HCT116 (cell line): ENCODE data around the gene IGDCC3.

Experiments
- CTCF ChIP-seq, 3 experiments: fragments of 200-600 bp in 1 of 3; sonication (generic) in 1 of 3; IDR thresholded peaks in 2 of 3; conservative IDR thresholded peaks in 1 of 3; 2 replicates each; pipeline ENCODE4 v1.5.1; 2012 to 2017; ENCODE audit warnings: low read depth in 2 of 3, low read length in 2 of 3, antibody characterized with exemption in 1 of 3, borderline replicate concordance in 1 of 3, control low read depth in 1 of 3, mild to moderate bottlenecking in 1 of 3, mixed read lengths in 1 of 3, mixed run types in 1 of 3, moderate library complexity in 1 of 3; ENCODE audit not compliant: insufficient read depth in 1 of 3
- EZH2 ChIP-seq: fragments of 200-600 bp; sonication (generic); IDR thresholded peaks from 2 replicates; pipeline ENCODE4 v1.6.1; 2017; ENCODE audit warnings: antibody characterized with exemption, mixed run types
- EZH2phosphoT487 ChIP-seq: fragments of 200-600 bp; IDR thresholded peaks from 2 replicates; pipeline ENCODE4 v1.6.1; 2018; ENCODE audit warnings: antibody characterized with exemption, borderline replicate concordance
- JUND ChIP-seq: IDR thresholded peaks from 2 replicates; pipeline ENCODE4 v1.6.1; 2012
- POLR2A ChIP-seq: IDR thresholded peaks from 2 replicates; pipeline ENCODE4 v1.7.0; 2011; ENCODE audit warnings: borderline replicate concordance; ENCODE audit not compliant: insufficient read depth, insufficient read length; ENCODE audit errors: extremely low read depth
- POLR2AphosphoS5 ChIP-seq: IDR thresholded peaks from 2 replicates; pipeline ENCODE4 v1.6.1; 2011; ENCODE audit warnings: mild to moderate bottlenecking, low read depth, low read length, moderate library complexity
- RAD21 ChIP-seq: IDR thresholded peaks from 2 replicates; pipeline ENCODE4 v1.6.1; 2012; ENCODE audit warnings: low read depth, mild to moderate bottlenecking
- REST ChIP-seq: IDR thresholded peaks from 2 replicates; pipeline ENCODE4 v1.6.1; 2012; ENCODE audit warnings: low read depth
- SIN3A ChIP-seq: IDR thresholded peaks from 2 replicates; pipeline ENCODE4 v1.6.1; 2012; ENCODE audit warnings: low read depth
- SRF ChIP-seq: IDR thresholded peaks from 2 replicates; pipeline ENCODE4 v1.6.1; 2012; ENCODE audit warnings: low read depth
- YY1 ChIP-seq: IDR thresholded peaks from 2 replicates; pipeline ENCODE4 v1.6.1; 2011; ENCODE audit warnings: low read length, low read depth, moderate library complexity, mild to moderate bottlenecking; ENCODE audit not compliant: insufficient replicate concordance; ENCODE audit errors: extremely low read depth
- ZNF274 ChIP-seq: fragments of 200-500 bp; sonication (Bioruptor generic); IDR thresholded peaks from 2 replicates; pipeline ENCODE4 v1.6.1; 2014; ENCODE audit warnings: mild to moderate bottlenecking, low read depth, low read length, inconsistent platforms

GRCh38 chr15:65344214-65344913 is 33.4 kb downstream of the IGDCC3 start:
- TF ChIP-seq POLR2A, result no peak
- TF ChIP-seq POLR2AphosphoS5, result no peak
- TF ChIP-seq CTCF (IDR thresholded peaks at IDR 0.05 in 2 of 3, conservative IDR thresholded peaks at IDR 0.05 in 1 of 3; ENCODE audit: borderline replicate concordance in 1 of 3, insufficient read depth in 1 of 3, low read depth in 2 of 3, low read length in 2 of 3), result no peak
- TF ChIP-seq YY1, result no peak
- no peak for TF ChIP-seq REST
- no peak for TF ChIP-seq RAD21
- TF ChIP-seq SRF, result no peak
- TF ChIP-seq EZH2phosphoT487, result no peak
- TF ChIP-seq SIN3A, result no peak
- no peak for TF ChIP-seq JUND
- no peak for TF ChIP-seq EZH2
- no peak for TF ChIP-seq ZNF274
